GM21367 (cell line): ENCODE data around the gene NR2E1.

ENCODE experiments used
- ATAC-seq: cut with Tn5 transposase; IDR thresholded peaks from one replicate; pipeline ENCODE4 v1.9.1; 2021; ENCODE audit not compliant: unreplicated experiment

Gene NR2E1

GRCh38 chr6:108170332-108171290 lies 4.8 kb downstream of the NR2E1 start:
- ATAC-seq = no peak

- no peak for ATAC-seq
Observed at GRCh38 chr6:108171291-108171917, 5.6 kb downstream of the NR2E1 start.

GRCh38 chr6:108171918-108172516 lies 6.2 kb downstream of the NR2E1 start:
- ATAC-seq = no peak

- no peak for ATAC-seq
Observed at GRCh38 chr6:108174371-108175175, 8.8 kb downstream of the NR2E1 start.

GRCh38 chr6:108175176-108175591 lies 9.4 kb downstream of the NR2E1 start:
- ATAC-seq = no peak

GRCh38 chr6:108175592-108176279 lies 9.9 kb downstream of the NR2E1 start:
- ATAC-seq = no peak

- ATAC-seq = no peak
Observed at GRCh38 chr6:108176281-108177089, 10.7 kb downstream of the NR2E1 start.

GRCh38 chr6:108179741-108180140 lies 13.9 kb downstream of the NR2E1 start:
- ATAC-seq = no peak

- no peak for ATAC-seq
Observed at GRCh38 chr6:108180266-108180665, 14.4 kb downstream of the NR2E1 start.

GRCh38 chr6:108180776-108181175 lies 15.0 kb downstream of the NR2E1 start:
- no peak for ATAC-seq

- no peak for ATAC-seq
Observed at GRCh38 chr6:108186226-108186625, 20.4 kb downstream of the NR2E1 start.

- ATAC-seq = no peak
Observed at GRCh38 chr6:108187519-108187918, 21.7 kb downstream of the NR2E1 start.

- ATAC-seq = no peak
Observed at GRCh38 chr6:108193131-108193530, 27.3 kb downstream of the NR2E1 start.

GRCh38 chr6:108193835-108194234 lies 28.0 kb downstream of the NR2E1 start:
- no peak for ATAC-seq

GRCh38 chr6:108194503-108194902 lies 28.7 kb downstream of the NR2E1 start:
- no peak for ATAC-seq

GRCh38 chr6:108195209-108195608 lies 29.4 kb downstream of the NR2E1 start:
- no peak for ATAC-seq

- no peak for ATAC-seq
Observed at GRCh38 chr6:108198761-108199498, 33.1 kb downstream of the NR2E1 start.

- no peak for ATAC-seq
Observed at GRCh38 chr6:108200186-108200585, 34.4 kb downstream of the NR2E1 start.

GRCh38 chr6:108200631-108201030 lies 34.8 kb downstream of the NR2E1 start:
- no peak for ATAC-seq
